SK-N-SH (cell line): ENCODE data around the gene BCL2L15. TPM values are rescaled to one million over a fixed set of nuclear protein-coding genes. Genes with fewer than 3 reads are reported as not detected.

Experiments used
- CTCF ChIA-PET: fragments of 300-600, 350-600 bp; formaldehyde crosslinking; extraction: SDS; loops from one replicate; lab custom pipeline; 2021; lab: Yijun Ruan, JAX
- POLR2A ChIA-PET: fragments of 350-600 bp; sonication (Branson Sonifier 250); formaldehyde crosslinking; extraction: SDS; loops from one replicate; lab custom pipeline; 2020; ENCODE audit warnings: antibody characterized with exemption, inconsistent platforms; lab: Yijun Ruan, JAX
- DNase-seq: peaks from one replicate; pipeline ENCODE4 v3.0.0; 2012
- H2AFZ ChIP-seq: fragments of 200-600 bp; sonication (generic); 2 replicates; pipeline ENCODE4 v1.8.1; 2016; ENCODE audit warnings: antibody characterized with exemption, mild to moderate bottlenecking, low read depth
- H3F3A ChIP-seq: fragments of 200-600 bp; sonication (generic); replicated peaks from 2 replicates; pipeline ENCODE3; 2016; ENCODE audit warnings: antibody characterized with exemption, mild to moderate bottlenecking; ENCODE audit not compliant: insufficient read depth
- H3K27ac ChIP-seq, 2 experiments: fragments of 200-500 bp in 1 of 2; fragments of 200-600 bp in 1 of 2; sonication (Bioruptor generic) in 1 of 2; sonication (generic), shearing (Covaris generic) in 1 of 2; 2 replicates each; pipeline versions ENCODE4 v1.5.1 to v1.6.1; 2014 to 2016; ENCODE audit warnings: low read depth in 2 of 2, inconsistent platforms in 1 of 2, low read length in 1 of 2, mild to moderate bottlenecking in 1 of 2, mixed read lengths in 1 of 2
- H3K27me3 ChIP-seq: fragments of 200-600 bp; sonication (generic), shearing (Covaris generic); 2 replicates; pipeline ENCODE4 v1.6.1; 2016; ENCODE audit warnings: mixed run types; ENCODE audit not compliant: insufficient read depth
- H3K36me3 ChIP-seq, 2 experiments: fragments of 200-500 bp in 1 of 2; fragments of 200-600 bp in 1 of 2; sonication (Bioruptor generic) in 1 of 2; sonication (generic) in 1 of 2; replicated peaks in 1 of 2; 2 replicates each; pipeline versions ENCODE3 to v1.5.1; 2014 to 2016; ENCODE audit warnings: low read length in 1 of 2, mild to moderate bottlenecking in 1 of 2; ENCODE audit not compliant: insufficient read depth in 2 of 2, control insufficient read depth in 1 of 2
- H3K4me1 ChIP-seq, 2 experiments: fragments of 200-500 bp in 1 of 2; fragments of 200-600 bp in 1 of 2; sonication (Bioruptor generic) in 1 of 2; sonication (generic), shearing (Covaris generic) in 1 of 2; 2 replicates each; pipeline versions ENCODE4 v1.5.1 to v1.6.1; 2014 to 2016; ENCODE audit warnings: low read depth in 1 of 2, low read length in 1 of 2, mixed run types in 1 of 2; ENCODE audit not compliant: insufficient read depth in 2 of 2, control insufficient read depth in 1 of 2
- H3K4me2 ChIP-seq: fragments of 200-600 bp; sonication (generic), shearing (Covaris generic); 2 replicates; pipeline ENCODE4 v1.6.1; 2017; ENCODE audit warnings: mixed run types
- H3K4me3 ChIP-seq, 2 experiments: fragments of 200-500 bp in 1 of 2; fragments of 200-600 bp in 1 of 2; sonication (Bioruptor generic) in 1 of 2; sonication (generic), shearing (Covaris generic) in 1 of 2; 2 replicates each; pipeline versions ENCODE4 v1.5.1 to v1.8.1; 2014 to 2016; ENCODE audit warnings: low read depth in 2 of 2, inconsistent platforms in 1 of 2, low read length in 1 of 2, mild to moderate bottlenecking in 1 of 2, mixed read lengths in 1 of 2, moderate library complexity in 1 of 2
- H3K79me2 ChIP-seq: fragments of 200-600 bp; sonication (generic); 2 replicates; pipeline ENCODE4 v1.8.1; 2017; ENCODE audit warnings: mild to moderate bottlenecking; ENCODE audit not compliant: insufficient read depth
- H3K9ac ChIP-seq: fragments of 200-600 bp; sonication (generic); 2 replicates; pipeline ENCODE4 v1.6.1; 2017; ENCODE audit warnings: mixed run types
- H3K9me2 ChIP-seq: fragments of 200-600 bp; sonication (generic); 2 replicates; pipeline ENCODE4 v1.6.1; 2017; ENCODE audit warnings: mixed run types
- H3K9me3 ChIP-seq: fragments of 200-600 bp; sonication (generic); 2 replicates; pipeline ENCODE4 v1.6.1; 2017; ENCODE audit warnings: mixed run types, mild to moderate bottlenecking, moderate library complexity
- H4K20me1 ChIP-seq: fragments of 200-600 bp; sonication (generic); 2 replicates; pipeline ENCODE4 v1.6.1; 2017; ENCODE audit warnings: mild to moderate bottlenecking, mixed run types; ENCODE audit not compliant: insufficient read depth
- ELF1 ChIP-seq: IDR thresholded peaks from 2 replicates; pipeline ENCODE4 v1.4.0; 2012
- EP300 ChIP-seq, 2 experiments: IDR thresholded peaks; 2 replicates each; pipeline versions ENCODE4 v1.4.0 to v1.6.1; 2012; ENCODE audit warnings: borderline replicate concordance in 1 of 2, low read depth in 1 of 2, low read length in 1 of 2
- FOSL2 ChIP-seq: IDR thresholded peaks from 2 replicates; pipeline ENCODE4 v1.4.0; 2012; ENCODE audit warnings: low read depth, mild to moderate bottlenecking, moderate library complexity, borderline replicate concordance
- FOXJ3 ChIP-seq: sonication (generic); formaldehyde crosslinking; IDR thresholded peaks from 2 replicates; pipeline ENCODE4 v1.5.1; 2020; ENCODE audit warnings: mild to moderate bottlenecking, missing genetic modification reagents
- MEF2A ChIP-seq: IDR thresholded peaks from 2 replicates; pipeline ENCODE4 v1.4.0; 2012; ENCODE audit warnings: low read depth, borderline replicate concordance
- POLR2AphosphoS5 ChIP-seq: IDR thresholded peaks from 2 replicates; pipeline ENCODE4 v1.6.1; 2012; ENCODE audit warnings: low read depth, low read length
- SMC3 ChIP-seq: IDR thresholded peaks from 2 replicates; pipeline ENCODE4 v1.6.1; 2012; ENCODE audit warnings: low read depth, low read length, improper control_type of control experiment
- TAF1 ChIP-seq: IDR thresholded peaks from 2 replicates; pipeline ENCODE4 v1.6.1; 2012; ENCODE audit warnings: low read depth, mild to moderate bottlenecking, low read length, moderate library complexity, borderline replicate concordance
- YY1 ChIP-seq: IDR thresholded peaks from 2 replicates; pipeline ENCODE4 v1.4.0; 2012; ENCODE audit warnings: low read depth, mild to moderate bottlenecking
- WGBS: methylation state at CpG from one replicate; pipeline ENCODE4 v1.1.6; 2017; ENCODE audit warnings: low lambda C conversion rate; 5-methylcytosine and 5-hydroxymethylcytosine counted together
- polyA plus RNA-seq, 3 experiments: library from polyadenylated mRNA; depleted of rRNA; stranded (reverse); fragments of >200 nt; gene quantifications; 2 replicates each; pipeline ENCODE4 v1.2.3, GENCODE V29; 2012
- TF ChIP-seq, protein P1 (sequence below): IDR thresholded peaks from 2 replicates; pipeline ENCODE4 v1.4.0; 2012; ENCODE audit warnings: low read depth
- TF ChIP-seq, protein P2 (sequence below): fragments of 200-600 bp; sonication (generic); IDR thresholded peaks from 2 replicates; pipeline ENCODE4 v1.6.1; 2017; ENCODE audit warnings: antibody characterized with exemption, mild to moderate bottlenecking, moderate library complexity
- TF ChIP-seq, protein P3 (sequence below): IDR thresholded peaks from 2 replicates; pipeline ENCODE4; 2012

Gene BCL2L15
- polyA plus RNA-seq, 1 of the 3 experiments (the other 2 are of a cell fraction): 0.02 TPM

DNA sequence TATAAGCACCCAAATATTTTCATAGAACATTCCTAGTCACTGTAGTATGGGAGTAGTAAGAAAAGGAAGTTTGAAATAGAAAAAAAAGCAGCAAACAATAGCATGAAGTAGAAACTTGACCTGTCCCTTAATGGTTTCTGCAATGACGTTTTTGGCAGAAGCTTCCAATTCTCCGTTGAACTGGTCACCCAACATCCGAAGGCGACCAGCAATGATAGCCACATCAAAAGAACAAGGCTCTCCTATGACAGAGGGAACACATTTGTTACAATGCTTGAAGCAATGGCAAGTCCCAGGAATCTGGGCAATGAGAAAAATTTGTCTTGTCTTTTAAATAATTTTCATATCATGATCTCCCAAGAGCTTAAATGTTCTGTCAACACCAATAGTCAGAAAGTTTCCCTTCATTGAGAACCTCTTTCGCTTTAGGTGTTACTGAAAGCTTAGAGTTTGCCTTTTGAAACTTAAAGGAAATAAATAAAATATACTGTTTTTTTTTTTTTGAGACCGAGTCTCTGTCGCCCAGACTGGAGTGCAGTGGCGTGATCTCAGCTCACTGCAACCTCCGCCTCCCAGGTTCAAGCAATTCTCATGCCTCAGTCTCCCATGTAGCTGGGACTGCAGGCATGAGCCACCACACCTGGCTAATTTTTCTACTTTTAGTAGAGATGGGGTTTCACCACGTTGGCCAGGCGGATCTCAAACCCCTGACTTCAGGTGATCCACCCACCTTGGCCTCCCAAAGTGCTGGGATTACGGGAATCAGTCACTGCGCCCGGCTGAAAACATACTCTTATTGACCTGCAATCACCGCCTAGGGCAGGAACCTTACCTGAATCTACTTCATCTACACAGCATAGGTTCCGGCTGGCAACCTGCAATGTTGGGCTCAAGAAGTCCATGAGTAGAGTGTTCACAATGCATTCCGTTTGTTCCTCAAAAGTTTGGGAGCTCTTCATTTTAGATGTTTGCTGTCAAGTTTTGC is 672 bp downstream of the BCL2L15 start:
- no peak for TF ChIP-seq ELF1
- TF ChIP-seq, all 33 proteins: peak for 0
- H3K4me1 ChIP-seq: no peaks in the 10 kb centered on the region
- CTCF ChIA-PET: no interaction called here
- H3K27me3 ChIP-seq: no peaks in the 10 kb centered on the region
- H4K20me1 ChIP-seq: no peaks in the 10 kb centered on the region
- no peaks in the 10 kb centered on the region for H3K36me3 ChIP-seq
- no peak for DNase-seq
- no peak overlapping the region for H3K9ac ChIP-seq
- no peak overlapping the region for H3K27ac ChIP-seq
- H3K79me2 ChIP-seq: no peaks in the 10 kb centered on the region
- no peaks in the 10 kb centered on the region for H3K9me2 ChIP-seq
- H2AFZ ChIP-seq: no peak overlapping the region
- H3K4me2 ChIP-seq: no peak overlapping the region
- POLR2A ChIA-PET: no interaction called here
- H3F3A ChIP-seq: no peaks in the 10 kb centered on the region
- 88% methylated on average over 17 of the region's 17 CpGs for WGBS
- H3K4me3 ChIP-seq: no peak overlapping the region
- H3K9me3 ChIP-seq: no peaks in the 10 kb centered on the region

DNA sequence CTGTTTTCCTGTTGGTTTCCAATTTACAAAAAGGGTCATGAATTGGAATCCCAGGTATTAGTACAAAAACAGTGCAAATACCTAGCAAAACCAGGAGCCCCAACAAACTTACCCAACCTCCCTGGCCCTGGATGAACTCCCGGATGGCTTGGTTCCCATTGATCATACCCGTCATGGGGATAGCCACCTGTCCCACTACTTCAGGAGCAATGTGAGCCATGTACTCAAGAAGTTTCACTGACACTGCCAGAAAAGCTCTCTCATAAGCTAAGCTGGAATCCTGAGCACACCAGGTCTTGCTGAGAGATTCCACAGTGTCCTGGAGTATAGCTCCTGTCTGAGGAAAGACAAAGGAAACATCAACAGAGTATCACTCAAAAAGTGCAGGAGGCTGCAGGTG is 5.7 kb downstream of the BCL2L15 start:
- ChIA-PET POLR2A (no interaction called here), CTCF (interaction anchor here (0.6 to 1.6 kb wide), 2 partner anchors 8 to 138 kb away, joined by 3 to 4 read pairs; no protein-coding TSS in a partner anchor)
- Histone ChIP-seq H3K4me2 (no peak overlapping the region), H3K27ac (no peak overlapping the region), H3K4me1 (no peaks in the 10 kb centered on the region), H3K9me3 (no peaks in the 10 kb centered on the region), H3K4me3 (no peak overlapping the region), H3K36me3 (no peaks in the 10 kb centered on the region), H3K9ac (no peak overlapping the region), H3K9me2 (no peaks in the 10 kb centered on the region), H4K20me1 (no peaks in the 10 kb centered on the region), H3K79me2 (no peaks in the 10 kb centered on the region), H3F3A (no peaks in the 10 kb centered on the region), H2AFZ (no peak overlapping the region), H3K27me3 (no peaks in the 10 kb centered on the region)
- 92% methylated on average over 2 of the region's 2 CpGs for WGBS
- no peak for DNase-seq
- TF ChIP-seq TAF1 (no peak), FOSL2 (no peak), SMC3 (no peak), YY1 (no peak), POLR2AphosphoS5 (no peak), EP300 (IDR thresholded peaks at IDR 0.05; ENCODE audit: borderline replicate concordance in 1 of 2, low read depth in 1 of 2, low read length in 1 of 2) (no peak), MEF2A (no peak), FOXJ3 (no peak)
- TF ChIP-seq, protein P1, sequence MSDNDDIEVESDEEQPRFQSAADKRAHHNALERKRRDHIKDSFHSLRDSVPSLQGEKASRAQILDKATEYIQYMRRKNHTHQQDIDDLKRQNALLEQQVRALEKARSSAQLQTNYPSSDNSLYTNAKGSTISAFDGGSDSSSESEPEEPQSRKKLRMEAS: no peak
- TF ChIP-seq, protein P2, sequence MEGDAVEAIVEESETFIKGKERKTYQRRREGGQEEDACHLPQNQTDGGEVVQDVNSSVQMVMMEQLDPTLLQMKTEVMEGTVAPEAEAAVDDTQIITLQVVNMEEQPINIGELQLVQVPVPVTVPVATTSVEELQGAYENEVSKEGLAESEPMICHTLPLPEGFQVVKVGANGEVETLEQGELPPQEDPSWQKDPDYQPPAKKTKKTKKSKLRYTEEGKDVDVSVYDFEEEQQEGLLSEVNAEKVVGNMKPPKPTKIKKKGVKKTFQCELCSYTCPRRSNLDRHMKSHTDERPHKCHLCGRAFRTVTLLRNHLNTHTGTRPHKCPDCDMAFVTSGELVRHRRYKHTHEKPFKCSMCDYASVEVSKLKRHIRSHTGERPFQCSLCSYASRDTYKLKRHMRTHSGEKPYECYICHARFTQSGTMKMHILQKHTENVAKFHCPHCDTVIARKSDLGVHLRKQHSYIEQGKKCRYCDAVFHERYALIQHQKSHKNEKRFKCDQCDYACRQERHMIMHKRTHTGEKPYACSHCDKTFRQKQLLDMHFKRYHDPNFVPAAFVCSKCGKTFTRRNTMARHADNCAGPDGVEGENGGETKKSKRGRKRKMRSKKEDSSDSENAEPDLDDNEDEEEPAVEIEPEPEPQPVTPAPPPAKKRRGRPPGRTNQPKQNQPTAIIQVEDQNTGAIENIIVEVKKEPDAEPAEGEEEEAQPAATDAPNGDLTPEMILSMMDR: no peak
- TF ChIP-seq, protein P3, sequence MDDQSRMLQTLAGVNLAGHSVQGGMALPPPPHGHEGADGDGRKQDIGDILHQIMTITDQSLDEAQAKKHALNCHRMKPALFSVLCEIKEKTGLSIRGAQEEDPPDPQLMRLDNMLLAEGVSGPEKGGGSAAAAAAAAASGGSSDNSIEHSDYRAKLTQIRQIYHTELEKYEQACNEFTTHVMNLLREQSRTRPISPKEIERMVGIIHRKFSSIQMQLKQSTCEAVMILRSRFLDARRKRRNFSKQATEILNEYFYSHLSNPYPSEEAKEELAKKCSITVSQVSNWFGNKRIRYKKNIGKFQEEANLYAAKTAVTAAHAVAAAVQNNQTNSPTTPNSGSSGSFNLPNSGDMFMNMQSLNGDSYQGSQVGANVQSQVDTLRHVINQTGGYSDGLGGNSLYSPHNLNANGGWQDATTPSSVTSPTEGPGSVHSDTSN: no peak
